PFSK-1 (cell line): ENCODE data around the gene CYTIP.

Experiments used
- FOXP2 ChIP-seq: optimal IDR thresholded peaks from 2 replicates; pipeline ENCODE3; 2011; ENCODE audit warnings: borderline replicate concordance, control low read depth, inconsistent platforms; ENCODE audit not compliant: insufficient read depth; ENCODE audit errors: extremely low read length, extremely low read depth
- POLR2AphosphoS5 ChIP-seq: IDR thresholded peaks from 2 replicates; pipeline ENCODE4 v1.6.1; 2012; ENCODE audit warnings: low read depth, mild to moderate bottlenecking, control low read depth, low read length, moderate library complexity
- SIN3A ChIP-seq: IDR thresholded peaks from 2 replicates; pipeline ENCODE4 v1.6.1; 2012; ENCODE audit warnings: mild to moderate bottlenecking, low read length, moderate library complexity, borderline replicate concordance; ENCODE audit not compliant: insufficient read depth
- TAF1 ChIP-seq: IDR thresholded peaks from 2 replicates; pipeline ENCODE4 v1.6.1; 2012; ENCODE audit warnings: low read length, control low read depth, borderline replicate concordance; ENCODE audit not compliant: insufficient read depth
- TF ChIP-seq, protein P1 (sequence below), 2 experiments: IDR thresholded peaks; 2 replicates each; pipeline versions ENCODE4 v1.6.1 to v1.8.0; 2011 to 2012; ENCODE audit warnings: low read depth in 2 of 2, low read length in 2 of 2, control low read depth in 1 of 2, inconsistent platforms in 1 of 2, mild to moderate bottlenecking in 1 of 2, moderate library complexity in 1 of 2; ENCODE audit not compliant: insufficient read depth in 1 of 2

DNA sequence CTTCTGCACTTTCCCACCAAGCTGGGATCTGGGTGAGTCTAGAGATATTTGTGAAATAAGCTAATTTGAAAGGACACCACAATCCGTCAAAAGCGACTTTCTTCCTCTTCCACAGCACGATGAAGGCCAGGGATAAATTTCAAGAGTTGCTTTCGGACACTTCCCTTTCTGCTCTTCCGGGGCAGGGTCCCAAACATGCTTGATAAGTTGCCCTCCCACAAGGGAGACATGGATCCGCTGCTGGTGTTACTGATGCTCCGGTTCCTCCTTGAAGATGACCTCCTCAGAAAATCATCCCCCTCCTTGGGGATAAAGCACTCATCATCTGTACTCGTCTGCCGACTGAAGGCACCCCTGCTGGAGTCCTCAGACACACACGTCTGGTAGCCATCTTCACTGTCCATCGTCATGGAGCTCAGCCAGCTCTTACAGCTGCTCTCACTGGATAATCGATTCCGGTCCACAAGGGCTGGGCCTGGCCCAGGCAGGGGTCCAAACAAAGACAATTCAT lies 28.2 kb downstream of the CYTIP start:
- TF ChIP-seq TAF1: no peak
- no peak for TF ChIP-seq POLR2AphosphoS5
- no peak for TF ChIP-seq FOXP2
- TF ChIP-seq, protein P1, sequence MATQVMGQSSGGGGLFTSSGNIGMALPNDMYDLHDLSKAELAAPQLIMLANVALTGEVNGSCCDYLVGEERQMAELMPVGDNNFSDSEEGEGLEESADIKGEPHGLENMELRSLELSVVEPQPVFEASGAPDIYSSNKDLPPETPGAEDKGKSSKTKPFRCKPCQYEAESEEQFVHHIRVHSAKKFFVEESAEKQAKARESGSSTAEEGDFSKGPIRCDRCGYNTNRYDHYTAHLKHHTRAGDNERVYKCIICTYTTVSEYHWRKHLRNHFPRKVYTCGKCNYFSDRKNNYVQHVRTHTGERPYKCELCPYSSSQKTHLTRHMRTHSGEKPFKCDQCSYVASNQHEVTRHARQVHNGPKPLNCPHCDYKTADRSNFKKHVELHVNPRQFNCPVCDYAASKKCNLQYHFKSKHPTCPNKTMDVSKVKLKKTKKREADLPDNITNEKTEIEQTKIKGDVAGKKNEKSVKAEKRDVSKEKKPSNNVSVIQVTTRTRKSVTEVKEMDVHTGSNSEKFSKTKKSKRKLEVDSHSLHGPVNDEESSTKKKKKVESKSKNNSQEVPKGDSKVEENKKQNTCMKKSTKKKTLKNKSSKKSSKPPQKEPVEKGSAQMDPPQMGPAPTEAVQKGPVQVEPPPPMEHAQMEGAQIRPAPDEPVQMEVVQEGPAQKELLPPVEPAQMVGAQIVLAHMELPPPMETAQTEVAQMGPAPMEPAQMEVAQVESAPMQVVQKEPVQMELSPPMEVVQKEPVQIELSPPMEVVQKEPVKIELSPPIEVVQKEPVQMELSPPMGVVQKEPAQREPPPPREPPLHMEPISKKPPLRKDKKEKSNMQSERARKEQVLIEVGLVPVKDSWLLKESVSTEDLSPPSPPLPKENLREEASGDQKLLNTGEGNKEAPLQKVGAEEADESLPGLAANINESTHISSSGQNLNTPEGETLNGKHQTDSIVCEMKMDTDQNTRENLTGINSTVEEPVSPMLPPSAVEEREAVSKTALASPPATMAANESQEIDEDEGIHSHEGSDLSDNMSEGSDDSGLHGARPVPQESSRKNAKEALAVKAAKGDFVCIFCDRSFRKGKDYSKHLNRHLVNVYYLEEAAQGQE (IDR thresholded peaks at IDR 0.05; ENCODE audit: insufficient read depth in 1 of 2, low read depth in 2 of 2, low read length in 2 of 2): no peak
- TF ChIP-seq SIN3A: no peak
